SK-N-DZ (cell line): ENCODE results near the gene LRRC7.

Source experiments
- DNase-seq: peaks from one replicate; pipeline ENCODE4 v3.0.0-alpha.2; 2015; ENCODE audit warnings: low spot score

Gene LRRC7

GRCh38 chr1:70086897-70087296 is 519.2 kb downstream of the LRRC7 start:
- DNase-seq: no peak

- no peak for DNase-seq
Observed at GRCh38 chr1:70090141-70090540, 522.4 kb downstream of the LRRC7 start.

GRCh38 chr1:70090875-70091274 is 523.2 kb downstream of the LRRC7 start:
- DNase-seq: no peak

- no peak for DNase-seq
Observed at GRCh38 chr1:70091811-70092210, 524.1 kb downstream of the LRRC7 start.

- no peak for DNase-seq
Observed at GRCh38 chr1:70092526-70092925, 524.8 kb downstream of the LRRC7 start.

- peak; percentile 28 for DNase-seq
Observed at GRCh38 chr1:70093250-70093975, 525.7 kb downstream of the LRRC7 start.

- DNase-seq: no peak
Observed at GRCh38 chr1:70101231-70101630, 533.5 kb downstream of the LRRC7 start.

- DNase-seq: no peak
Observed at GRCh38 chr1:70101774-70102173, 534.1 kb downstream of the LRRC7 start.

GRCh38 chr1:70103770-70104169 is 536.0 kb downstream of the LRRC7 start:
- no peak for DNase-seq

GRCh38 chr1:70109241-70109640 is 541.5 kb downstream of the LRRC7 start:
- no peak for DNase-seq

GRCh38 chr1:70112838-70113237 is 545.1 kb downstream of the LRRC7 start:
- DNase-seq: no peak

- DNase-seq: no peak
Observed at GRCh38 chr1:70115315-70115714, 547.6 kb downstream of the LRRC7 start.

- no peak for DNase-seq
Observed at GRCh38 chr1:70117046-70117445, 549.3 kb downstream of the LRRC7 start.

- DNase-seq: no peak
Observed at GRCh38 chr1:70134148-70134547, 566.4 kb downstream of the LRRC7 start.

- DNase-seq: no peak
Observed at GRCh38 chr1:70140343-70140742, 572.6 kb downstream of the LRRC7 start.

- peak; percentile 5 for DNase-seq
Observed at GRCh38 chr1:70140894-70141293, 573.2 kb downstream of the LRRC7 start.

GRCh38 chr1:70142075-70142474 is 574.4 kb downstream of the LRRC7 start:
- no peak for DNase-seq

GRCh38 chr1:70143048-70143659 is 575.4 kb downstream of the LRRC7 start:
- no peak for DNase-seq

- DNase-seq: no peak
Observed at GRCh38 chr1:70146488-70146887, 578.8 kb downstream of the LRRC7 start.

- DNase-seq: no peak
Observed at GRCh38 chr1:70150444-70150843, 582.7 kb downstream of the LRRC7 start.

GRCh38 chr1:70153739-70154138 is 586.0 kb downstream of the LRRC7 start:
- no peak for DNase-seq

GRCh38 chr1:70156529-70157120 is 588.9 kb downstream of the LRRC7 start:
- DNase-seq: no peak

- no peak for DNase-seq
Observed at GRCh38 chr1:70164350-70164749, 596.6 kb downstream of the LRRC7 start.
